ENCODE results near the gene UBR4.
"Not testable (repeated sequence)": the region's sequence is repeated elsewhere in the genome, so short reads cannot be mapped to it uniquely, and the experiment has no call there.

UBR4 gene

DNA sequence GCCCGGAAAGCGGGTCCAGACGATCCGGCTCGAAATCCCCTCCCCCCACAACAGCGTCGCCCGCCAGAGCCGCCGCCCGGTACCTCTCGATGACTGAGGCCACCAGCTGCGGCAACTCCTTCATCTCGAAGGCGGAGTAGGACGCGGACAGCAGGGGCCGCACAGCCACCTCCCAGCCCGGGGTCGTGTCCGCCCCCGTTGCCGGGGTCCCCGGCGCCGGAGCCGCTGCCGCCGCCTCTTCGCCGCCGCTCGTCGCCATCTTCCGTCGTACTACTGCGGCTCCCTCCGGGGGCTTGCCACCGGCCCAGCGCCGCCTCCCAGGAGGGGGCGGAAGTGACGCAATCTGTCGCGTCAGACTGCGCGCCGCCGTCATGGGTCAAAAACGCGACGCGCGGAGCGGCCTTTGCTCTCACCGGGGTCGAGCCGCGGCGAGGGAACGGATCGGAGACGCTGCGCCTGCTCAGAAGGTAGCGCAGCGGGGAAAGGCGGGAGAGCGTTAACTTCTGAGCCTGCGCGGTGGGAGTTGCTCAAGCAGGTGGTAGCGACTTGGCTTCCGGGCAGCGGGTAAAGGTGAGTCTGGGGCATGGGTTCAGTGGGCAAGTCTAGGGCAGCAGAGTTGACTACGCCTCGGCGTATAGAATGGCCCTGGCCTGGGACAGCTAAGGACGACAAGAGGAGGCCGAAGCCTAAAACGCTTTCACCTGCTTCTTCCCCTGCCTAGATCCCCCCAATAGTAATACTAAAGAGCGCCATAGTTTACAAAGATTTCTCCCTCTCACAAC, at the start of gene UBR4:
TSS of gene UBR4 (minus strand) at position 277 of the 782 bp plus-strand sequence. CDS start at position 259, 18 bp downstream.
- DNase-seq = peak; percentile 94

DNA sequence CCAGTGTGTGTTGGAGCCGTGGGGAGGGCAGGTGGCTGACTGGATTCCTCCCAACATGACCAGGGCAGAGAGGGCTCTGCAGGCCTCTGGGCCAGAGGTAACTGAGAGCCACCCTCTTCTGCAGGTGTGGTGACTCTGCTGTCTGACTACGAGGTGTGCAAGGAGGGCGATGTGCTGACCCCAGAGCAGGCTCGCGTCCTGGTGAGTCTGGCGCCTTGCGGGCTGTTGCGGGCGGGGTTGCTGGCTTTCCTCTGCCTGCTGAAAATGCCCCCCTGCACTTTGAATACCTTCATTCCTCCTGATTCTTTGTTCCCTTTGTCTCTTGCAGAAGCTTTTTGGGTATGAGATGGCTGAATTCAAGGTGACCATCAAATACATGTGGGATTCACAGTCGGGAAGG, 48.3 kb upstream of the UBR4 start:
- DNase-seq = no peak

DNA sequence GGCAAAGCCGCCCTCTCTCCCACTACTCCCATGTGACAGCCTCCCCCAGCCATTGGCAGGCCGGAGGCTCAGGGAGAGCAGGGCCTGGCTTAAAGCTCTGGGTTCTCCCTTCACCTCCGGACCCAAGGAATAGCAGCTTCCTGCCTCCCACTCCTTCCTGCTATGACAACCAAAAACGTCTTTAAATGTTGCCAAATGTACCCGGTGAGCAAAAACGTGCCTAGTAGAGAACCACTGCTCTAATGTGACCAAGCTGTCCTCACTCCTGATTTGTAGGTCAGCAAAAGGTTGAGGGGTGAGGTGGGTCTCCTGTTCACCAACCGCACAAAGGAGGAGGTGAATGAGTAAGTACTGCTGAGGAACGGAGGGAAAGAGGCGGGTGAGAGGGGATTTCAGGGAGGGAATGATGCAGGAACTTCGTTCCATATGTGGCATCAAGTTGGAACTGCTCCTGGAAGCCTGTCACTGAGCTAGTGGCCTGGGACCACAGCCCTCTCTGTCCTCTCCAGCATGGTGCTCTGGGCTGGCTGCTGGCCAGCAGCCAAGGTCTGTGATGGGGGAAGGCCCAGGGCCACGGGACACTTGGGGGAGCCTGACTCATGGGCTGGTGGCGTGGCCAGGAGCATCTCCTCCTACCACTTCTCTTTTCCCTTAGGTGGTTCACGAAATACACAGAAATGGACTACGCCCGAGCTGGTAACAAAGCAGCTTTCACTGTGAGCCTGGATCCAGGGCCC, 47.3 kb upstream of the UBR4 start:
- DNase-seq = peak; percentile 27

DNA sequence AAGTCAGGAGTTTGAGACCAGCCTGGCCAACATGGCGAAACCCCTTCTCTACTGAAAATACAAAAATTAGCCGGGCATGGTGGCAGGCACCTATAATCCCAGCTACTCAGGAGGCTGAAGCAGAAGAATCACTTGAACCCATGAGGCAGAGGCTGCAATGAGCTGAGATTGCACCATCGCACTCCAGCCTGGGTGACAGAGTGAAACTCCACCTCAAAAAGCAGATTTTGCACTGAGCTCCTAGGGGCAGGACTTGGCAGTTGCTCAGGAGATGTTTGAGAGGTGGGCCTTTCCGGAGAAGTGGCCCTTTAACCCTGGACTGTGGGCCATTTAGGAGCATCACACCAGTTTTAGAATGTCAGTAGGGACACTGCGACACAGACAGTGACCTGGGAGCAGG, 46.2 kb upstream of the UBR4 start:
- not testable (repeated sequence) for DNase-seq

DNA sequence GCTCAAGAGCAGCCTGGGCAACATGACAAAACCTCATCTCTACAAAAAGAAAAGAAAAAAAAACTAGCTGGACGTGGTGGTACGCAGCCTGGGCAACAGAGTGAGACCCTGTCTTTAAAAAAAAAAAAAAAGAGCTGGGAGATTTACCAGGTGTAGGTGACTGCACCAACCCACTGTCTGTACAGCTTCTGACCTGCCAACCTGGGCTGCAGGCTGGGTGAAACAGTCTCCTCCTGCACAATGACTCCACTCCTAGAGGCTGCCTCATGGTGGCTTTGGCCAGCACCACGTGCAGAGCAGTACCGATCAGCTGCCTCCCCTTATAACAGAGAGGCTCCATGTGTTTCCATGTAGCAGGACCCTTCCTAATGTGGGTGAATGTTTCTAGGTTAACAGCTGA, 45.2 kb upstream of the UBR4 start:
- no peak for DNase-seq

DNA sequence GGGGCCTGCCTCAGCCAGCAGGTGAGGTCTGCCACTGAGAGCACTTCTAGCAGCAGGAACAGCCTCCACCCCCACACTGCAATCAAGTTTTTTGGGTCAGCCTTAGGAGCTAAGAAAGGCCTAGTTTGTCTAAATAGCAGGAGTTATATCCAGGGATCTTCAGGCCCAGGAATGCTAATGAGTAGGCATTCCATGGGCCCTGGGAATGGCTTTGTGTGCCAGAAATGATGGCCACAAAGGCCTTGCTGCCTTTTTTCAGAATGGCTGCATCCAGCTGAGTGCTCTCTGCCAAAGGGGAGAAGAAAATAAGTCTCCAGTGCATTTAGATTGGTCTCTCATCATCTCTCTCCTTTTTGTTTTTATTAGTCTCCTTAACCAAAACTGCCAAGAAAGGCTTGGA, 44.4 kb upstream of the UBR4 start:
- DNase-seq = no peak

DNA sequence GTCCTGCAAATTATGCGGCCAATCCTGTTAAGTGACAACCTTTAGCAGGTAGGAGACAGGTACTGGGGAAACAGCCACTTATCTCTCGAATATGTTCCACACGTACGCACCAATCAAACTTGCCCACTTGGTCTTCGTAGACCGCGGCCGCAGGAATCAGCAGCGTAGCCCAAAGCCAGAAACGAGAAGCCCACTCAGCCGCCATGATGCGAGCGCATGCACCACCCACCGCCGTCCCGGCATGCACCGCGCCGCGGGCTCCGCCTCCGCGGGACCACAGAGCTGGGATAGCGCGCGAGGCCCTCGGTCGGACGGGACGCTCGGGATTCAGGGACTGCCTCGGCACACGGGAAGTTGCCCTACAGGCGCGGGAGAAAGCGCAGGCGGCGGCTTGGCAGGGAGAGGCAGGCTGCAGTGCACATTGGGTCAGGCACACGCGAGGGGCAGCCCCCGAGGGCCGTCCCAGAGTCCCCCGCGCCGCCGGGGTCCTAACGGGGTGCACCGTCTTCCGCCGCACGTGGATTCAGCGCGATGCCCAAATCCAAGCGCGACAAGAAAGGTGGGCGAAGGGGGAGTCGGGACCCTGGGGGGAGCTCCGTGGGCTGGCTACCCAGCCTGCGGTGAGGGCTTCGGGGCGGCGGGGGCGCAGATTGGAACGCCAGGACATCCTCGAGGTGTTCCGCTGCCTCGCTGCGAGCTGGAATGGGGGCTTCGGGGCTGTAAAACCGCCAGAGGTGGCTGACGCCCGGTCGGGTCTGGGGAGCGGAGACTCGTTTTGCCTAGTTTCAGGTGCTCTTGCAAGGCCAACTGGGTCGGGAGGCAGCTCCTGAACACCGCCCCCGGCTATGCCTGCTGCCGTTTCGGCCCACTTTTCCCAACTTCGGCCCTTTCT, 41.5 kb upstream of the UBR4 start, which contains the start of the genes EMC1 and MRTO4:
TSS of gene EMC1 (minus strand) at position 220 of the 892 bp plus-strand sequence. CDS start at position 205, 15 bp downstream.
TSS of gene MRTO4 (plus strand) at position 501 of the 892 bp plus-strand sequence. CDS start at position 532, 31 bp downstream.
- peak; percentile 83 for DNase-seq

DNA sequence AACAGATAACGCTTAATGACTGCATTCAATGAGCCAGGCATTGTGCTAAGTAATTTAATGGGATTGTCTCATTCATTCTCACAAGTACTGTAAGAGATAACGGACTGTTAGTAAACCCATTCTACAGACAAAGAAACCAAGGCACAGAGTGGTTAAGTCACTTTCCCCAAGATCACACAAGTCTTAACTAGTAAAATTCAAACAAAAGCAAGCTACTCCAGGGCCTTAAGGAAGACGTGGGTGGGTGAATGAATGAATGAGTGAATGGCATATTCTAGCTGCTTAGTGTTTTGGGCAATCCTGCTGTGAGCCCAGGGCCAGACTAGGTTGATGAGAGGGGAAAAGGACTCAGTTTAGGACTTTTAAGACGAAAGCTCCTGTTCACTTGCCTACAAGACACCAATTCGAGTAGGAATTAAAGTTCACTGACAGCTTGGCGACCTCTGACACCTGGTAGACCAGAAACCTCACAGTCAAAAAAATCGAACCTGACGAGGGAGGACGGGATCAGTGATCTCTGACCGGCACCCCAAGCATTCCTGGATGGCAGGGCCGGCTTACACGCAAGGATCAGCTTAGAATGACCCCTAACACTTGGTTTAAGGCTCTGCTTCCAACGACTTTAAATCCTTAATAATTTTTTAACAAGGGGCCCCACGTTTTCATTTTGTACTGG, 40.7 kb upstream of the UBR4 start:
- peak; percentile 15 for DNase-seq

DNA sequence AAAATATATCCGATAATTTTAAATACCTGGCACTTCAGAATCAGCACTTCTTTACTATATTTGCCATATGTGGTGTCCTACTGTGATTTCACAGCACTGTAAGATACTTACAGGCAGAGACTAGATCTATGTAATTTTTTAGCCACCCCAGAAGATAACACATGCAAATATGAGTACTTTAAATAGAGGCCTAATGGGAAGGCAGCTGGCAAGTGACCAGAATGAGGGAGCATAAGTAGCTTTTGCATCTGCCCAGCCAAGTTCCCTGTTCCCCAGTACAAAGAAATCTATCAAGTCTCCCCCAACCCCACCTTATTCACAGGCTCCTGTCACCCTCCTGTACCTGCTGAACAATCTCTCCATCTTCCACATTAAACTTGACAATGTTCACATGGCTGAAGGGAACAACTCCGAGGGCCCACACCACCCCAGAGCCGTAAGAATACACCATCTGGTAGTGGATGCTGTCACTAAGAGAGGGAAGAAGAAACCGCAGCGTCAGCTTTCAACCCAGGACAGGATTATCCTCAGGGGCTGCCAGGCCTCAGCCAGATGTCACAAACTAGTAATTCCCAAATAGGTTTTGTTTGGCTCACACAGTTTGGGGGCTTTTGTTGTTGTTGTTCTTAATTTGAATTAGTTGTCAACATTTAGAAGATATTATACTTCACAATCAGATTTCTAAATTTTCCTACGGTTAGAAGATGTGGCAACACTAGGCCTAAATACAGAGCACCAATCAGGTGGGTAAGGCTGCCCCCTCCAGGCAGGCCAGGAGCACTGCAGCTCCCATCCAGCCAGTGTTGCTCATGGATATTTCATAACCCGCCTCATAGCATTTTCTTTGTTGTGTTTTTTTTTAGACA, 30.8 kb upstream of the UBR4 start:
- DNase-seq = peak; percentile 72

DNA sequence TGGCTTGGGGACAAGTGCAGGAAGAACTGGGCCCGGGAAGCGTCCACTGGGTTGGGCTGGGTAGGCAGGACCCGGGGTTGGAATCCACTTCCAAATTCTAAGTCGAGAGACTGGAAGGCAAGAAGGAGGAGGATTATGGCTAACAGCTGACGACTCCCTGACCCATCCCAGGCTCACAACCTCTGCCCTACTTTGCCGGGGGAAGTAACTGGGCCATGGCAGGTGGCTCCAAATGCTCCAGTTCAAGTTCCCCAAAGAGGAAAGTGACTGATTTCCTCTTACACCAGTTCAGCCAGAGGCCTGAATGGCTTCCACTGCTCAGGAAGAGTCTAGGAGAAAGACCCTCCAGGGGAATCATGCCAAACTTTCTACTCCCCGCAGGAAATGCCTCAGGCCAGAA, 29.8 kb upstream of the UBR4 start:
- DNase-seq = no peak

DNA sequence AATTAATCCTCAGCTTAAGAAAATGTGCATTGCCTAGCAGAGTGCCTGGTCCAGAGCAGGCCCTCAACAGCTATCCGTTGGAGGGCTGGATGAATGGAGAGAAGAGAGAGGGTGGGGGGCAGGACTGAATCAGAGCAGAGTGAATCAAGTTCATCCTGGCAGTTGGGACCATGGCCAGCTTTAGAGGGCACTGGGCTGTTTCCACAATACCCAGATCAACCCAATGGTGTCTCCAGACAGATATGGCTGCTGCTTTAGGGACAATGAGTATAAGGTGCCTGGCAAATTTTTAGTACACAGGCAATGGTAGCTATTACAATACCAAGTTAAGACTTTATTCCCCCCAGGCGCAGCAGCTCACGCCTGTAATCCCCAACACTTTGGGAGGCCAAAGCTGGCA, 24.2 kb upstream of the UBR4 start:
- no peak for DNase-seq

DNA sequence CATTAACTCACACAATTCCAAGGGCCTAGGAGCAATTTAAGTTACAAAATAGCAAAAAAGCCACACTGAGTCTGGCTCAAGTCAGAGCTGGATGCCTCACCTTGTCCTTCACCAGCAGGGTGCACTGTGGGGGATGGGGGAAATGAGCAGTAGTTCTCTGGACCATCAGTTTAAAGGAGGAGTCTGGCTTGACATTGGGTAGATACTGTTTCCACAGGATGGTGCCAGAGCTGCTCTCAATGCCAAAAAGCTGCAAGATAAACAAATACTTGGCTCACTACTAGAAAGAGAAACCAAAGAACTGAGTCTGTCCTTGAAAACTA, 22.4 kb upstream of the UBR4 start:
- peak; percentile 36 for DNase-seq

DNA sequence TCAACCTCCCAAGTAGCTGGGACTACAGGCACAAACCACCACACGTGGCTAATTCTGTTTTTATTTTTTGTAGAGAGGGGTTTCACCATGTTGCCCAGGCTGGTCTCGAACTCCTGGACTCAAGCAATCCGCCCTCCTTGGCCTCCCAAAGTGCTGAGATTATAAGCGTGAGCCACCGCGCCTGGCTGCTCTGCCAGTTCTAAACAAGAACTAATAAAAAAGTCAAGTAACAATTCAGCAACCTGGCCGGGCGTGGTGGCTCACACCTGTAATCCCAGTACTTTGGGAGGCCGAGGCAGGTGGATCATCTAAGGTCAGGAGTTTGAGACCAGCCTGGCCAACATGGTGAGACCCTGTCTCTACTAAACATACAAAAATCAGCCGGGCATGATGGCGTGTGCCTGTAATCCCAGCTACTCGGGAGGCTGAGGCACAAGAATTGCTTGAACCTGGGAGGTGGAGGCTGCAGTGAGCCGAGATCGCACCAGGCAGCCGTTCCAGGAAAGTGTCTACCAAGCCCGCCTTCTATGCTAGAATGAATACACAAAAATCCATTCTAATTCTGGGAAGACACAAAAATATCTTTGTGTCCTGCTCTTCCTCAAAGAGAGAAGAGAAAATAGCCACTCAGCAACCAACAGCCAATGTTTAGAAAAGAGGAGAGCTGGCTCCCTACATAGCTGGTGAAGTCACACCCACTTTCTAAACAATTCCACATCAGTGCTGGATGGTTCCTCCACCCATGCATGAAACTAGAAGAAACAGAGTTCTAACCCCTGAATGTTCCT, 21.9 kb upstream of the UBR4 start:
- DNase-seq = not testable (repeated sequence)

DNA sequence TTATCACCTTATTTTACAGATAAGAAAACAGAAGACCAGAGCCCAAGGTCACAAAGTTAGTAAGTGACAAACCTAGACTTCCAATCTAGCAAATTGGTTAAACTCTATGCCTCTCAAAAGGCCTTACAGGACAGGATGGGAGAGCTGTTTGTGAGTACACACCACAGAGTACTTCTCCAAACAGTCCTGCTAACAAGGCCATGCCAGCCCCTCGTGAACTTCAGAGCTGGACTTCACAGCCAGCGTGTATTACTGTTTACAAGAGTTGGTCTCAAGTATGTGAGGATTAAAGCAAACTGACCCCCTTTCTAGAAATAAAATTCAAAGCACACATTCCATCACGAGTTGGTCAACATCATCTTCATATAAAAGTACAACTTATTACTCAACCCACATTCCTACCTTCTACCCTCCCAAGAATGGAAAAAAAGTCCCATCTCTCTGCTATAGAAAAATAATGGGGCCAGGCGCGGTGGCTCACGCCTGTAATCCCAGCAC, 19.8 kb upstream of the UBR4 start:
- no peak for DNase-seq

DNA sequence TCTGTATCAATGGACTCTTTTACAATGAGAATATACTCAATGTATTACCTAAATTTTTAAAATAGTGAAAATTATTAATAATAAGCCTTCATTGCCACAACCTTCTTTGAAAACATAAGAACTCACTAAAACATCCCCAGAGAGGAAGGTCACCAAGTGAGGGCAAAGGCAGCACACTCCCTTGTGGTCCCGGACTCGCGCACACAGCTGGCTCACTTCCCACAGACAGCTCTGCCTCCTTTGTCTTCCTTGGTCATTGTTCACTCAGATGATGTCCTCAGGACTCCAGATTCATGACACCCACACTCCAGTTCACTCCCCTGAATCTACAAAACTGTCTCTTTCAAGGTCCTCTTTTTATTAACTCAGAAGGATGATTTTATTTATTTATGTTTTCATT, 19.2 kb upstream of the UBR4 start:
- no peak for DNase-seq

DNA sequence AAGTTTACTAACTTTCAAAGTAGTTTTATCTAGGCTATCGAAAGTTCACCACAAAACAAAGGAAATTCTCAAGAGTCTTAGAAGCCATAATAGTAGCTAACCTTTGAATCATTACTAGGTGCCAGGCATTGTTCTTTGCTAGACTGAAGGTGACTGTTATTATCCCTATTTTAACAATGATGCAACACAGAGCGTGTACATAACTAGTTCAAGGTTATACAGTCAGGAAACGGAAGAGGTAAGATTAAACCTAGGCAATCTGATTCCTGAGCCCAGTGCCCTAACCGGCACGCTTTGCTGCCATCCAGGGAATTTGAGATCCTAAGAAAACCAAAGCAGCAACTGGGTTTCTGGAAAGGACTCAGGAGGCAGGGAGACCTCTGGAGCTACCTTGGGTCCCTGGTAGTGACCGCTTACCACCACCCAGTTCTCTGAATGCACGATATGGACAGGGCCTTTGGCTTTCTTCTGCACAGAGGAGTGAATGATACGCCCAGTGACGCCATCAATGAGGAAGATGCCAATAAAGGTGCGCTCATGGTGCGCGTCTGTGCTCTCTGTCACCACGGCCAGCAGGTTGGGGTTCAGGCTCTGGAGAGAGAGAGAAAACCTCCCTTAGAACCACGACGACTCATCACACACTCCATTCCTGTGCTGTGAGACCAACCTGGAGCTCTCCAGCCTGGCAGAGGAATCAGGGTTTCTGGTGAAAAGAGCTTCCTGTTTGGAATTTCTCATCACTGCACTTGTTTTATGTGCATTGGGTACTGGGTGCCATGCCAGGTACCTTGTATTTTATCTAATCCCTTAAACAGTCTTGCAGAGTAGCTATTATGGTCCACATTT, 13.1 kb upstream of the UBR4 start:
- DNase-seq = no peak

DNA sequence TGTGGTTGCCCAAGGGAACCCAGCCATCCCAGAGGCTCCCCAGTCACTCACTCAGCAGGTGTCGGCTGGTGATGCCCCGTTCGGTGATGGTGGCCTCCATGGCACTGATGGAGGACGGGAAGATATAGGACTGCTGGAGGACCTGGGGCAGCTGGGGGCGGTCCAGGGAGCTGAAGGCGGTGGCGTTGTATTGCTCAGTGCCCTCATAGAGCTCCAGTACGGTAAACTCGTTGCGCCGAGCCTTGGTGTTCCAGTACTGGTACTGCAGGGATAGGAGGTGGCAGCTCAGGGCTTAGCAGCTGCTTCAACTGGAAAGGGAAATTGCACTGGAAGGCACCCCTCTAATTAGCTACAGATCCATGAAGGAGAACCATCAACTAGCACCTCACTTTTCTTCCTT, 12.5 kb upstream of the UBR4 start:
- no peak for DNase-seq

DNA sequence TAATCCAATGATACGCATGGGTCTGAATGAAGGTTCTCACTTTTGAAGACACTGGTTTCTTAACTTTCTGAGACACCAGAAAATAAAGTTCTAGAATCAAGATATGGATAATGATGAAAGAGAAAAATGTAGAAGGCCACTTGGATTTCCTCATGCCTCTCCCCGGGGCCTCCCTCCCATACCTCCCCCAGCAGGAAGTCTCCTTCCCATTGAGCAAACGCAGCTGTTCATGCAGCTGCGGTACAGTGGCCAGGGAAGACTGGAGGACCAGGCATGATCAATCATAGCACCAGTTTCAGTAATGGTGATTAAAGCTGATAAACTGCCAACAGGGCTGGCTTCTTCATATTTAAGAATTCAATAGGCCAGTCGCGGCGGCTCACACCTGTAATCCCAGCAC, 10.9 kb upstream of the UBR4 start:
- no peak for DNase-seq

DNA sequence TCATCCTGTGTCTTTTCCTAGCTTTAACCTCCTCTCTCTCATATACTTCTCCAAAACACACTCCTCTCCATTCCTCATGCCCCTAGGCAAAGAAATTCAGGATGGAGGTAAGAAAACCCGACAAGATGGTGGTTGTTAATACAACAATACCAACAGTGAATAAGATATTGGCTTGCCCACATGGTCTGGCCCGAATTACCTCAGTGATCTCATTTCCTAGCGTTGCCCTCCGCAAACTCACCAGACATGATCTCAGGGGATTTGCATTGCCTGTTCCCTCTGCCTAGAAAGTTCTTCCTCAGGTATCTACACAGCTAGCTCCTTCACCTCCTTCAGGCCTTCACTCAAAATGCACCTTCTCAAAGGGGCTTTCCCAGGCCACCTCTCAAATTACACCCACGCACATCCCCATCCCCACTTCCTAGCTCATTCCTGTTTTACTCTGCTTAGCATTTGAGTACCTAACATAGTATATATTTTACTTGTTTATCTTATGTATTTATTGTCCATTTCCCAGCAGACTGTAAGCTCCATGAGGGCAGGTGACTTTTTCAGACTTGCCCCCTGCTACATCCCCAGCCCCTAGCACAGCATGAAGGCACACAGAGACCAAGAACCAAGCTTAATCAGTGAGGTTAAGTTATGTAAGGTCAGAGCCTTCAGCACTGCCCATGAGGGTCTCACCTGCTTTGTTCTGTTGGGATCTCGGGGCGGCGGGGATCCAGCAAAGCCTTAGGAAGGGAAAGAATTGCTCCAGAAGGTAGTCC, 10.2 kb upstream of the UBR4 start:
- DNase-seq = no peak
